Effector CD4-positive, alpha-beta T cell (primary cell): Measurements from ENCODE around the gene MPC1.
"Not testable (repeated sequence)": the region's sequence is repeated elsewhere in the genome, so short reads cannot be mapped to it uniquely, and the experiment has no call there.

Source experiments
- DNase-seq: peaks from one replicate; pipeline ENCODE4 v3.0.0-alpha.2; 2020

The MPC1 gene

GRCh38 chr6:166379103-166379586, 3.6 kb downstream of the MPC1 start:
- DNase-seq = no peak

- DNase-seq = no peak
Observed at GRCh38 chr6:166377721-166378120, 5.0 kb downstream of the MPC1 start.

DNA sequence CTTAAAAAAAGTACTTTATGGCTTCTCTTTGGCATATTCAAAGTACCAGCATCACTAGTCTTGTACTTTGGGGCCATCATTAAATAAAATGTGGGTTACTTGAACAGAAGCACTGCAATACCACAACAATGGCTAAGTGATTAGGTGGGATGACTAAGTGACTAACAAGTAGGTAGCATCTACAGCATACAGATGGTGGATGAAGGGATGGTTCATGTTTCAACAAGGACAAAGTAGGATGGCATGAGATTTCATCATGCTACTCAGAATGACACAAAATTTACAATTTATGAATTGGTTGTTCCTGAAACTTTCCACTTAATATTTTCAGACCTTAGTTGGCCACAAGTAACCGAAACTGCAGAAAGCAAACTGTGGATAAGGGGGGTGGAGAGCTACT, 7.7 kb downstream of the MPC1 start:
- no peak for DNase-seq

- DNase-seq = no peak
Observed at GRCh38 chr6:166370489-166370888, 12.3 kb downstream of the MPC1 start.

DNA sequence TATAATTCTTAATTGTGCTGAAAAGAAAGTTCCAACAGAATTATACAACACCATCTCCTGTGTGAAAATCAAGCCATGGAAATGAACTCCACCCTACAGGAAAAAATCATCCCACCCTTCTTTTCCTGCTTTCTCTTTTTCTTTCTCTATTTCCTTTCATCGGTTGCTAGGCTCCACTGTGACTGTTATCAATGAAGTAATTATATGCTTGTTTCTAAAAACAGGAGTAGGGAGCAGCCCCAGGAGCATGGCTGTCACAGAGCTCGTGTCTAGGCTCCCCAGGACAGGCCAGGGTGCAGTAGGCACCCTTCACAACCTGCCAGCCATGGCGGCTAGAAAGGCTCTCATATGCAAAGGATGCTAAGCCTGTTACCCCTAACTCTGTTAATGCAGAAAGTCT, 13.0 kb downstream of the MPC1 start:
- no peak for DNase-seq

GRCh38 chr6:166366921-166367320, 15.8 kb downstream of the MPC1 start:
- no peak for DNase-seq

GRCh38 chr6:166365806-166366205, 16.9 kb downstream of the MPC1 start:
- DNase-seq = no peak

DNA sequence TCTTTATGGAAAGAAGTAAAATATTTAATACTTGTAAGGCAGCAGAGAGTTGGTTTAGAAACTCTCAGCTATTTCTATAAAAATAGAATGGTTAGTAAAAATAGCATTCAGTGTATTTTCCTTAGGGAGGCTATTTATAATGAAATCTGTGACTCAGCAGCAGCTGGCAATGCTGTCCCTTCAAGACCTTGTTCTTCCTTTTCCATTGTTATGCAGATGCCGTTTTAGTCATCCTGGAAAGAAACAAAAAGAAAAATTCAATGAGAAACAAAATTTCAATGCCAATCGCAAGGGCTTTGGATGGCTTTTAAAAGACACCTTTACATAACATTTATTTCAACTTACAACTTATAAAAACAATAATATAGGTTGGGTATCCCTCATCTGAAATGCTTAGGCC, 17.5 kb downstream of the MPC1 start:
- DNase-seq = no peak

DNA sequence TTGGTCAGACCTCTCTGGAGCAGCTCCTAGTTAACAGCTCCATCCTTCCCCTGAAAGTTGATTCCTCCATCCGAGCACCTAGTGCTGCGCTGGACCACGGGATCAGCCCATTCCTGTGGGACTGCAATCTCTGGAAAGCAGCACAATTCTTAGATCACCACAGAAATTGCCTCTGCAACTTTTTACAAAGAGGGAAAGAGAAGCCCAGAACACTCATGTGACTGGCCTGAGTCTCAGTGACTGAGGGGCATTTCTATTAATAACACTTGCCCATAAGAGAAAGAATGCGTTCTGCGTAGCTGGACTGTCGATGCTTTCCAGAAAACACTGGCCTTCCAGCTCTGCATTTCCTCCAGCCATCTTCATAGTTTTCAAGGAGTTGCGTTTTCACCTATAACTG, 18.3 kb downstream of the MPC1 start:
- DNase-seq = no peak

GRCh38 chr6:166362427-166362826, 20.3 kb downstream of the MPC1 start:
- DNase-seq = not testable (repeated sequence)

- DNase-seq = no peak
Observed at GRCh38 chr6:166361077-166361429, 21.7 kb downstream of the MPC1 start.

DNA sequence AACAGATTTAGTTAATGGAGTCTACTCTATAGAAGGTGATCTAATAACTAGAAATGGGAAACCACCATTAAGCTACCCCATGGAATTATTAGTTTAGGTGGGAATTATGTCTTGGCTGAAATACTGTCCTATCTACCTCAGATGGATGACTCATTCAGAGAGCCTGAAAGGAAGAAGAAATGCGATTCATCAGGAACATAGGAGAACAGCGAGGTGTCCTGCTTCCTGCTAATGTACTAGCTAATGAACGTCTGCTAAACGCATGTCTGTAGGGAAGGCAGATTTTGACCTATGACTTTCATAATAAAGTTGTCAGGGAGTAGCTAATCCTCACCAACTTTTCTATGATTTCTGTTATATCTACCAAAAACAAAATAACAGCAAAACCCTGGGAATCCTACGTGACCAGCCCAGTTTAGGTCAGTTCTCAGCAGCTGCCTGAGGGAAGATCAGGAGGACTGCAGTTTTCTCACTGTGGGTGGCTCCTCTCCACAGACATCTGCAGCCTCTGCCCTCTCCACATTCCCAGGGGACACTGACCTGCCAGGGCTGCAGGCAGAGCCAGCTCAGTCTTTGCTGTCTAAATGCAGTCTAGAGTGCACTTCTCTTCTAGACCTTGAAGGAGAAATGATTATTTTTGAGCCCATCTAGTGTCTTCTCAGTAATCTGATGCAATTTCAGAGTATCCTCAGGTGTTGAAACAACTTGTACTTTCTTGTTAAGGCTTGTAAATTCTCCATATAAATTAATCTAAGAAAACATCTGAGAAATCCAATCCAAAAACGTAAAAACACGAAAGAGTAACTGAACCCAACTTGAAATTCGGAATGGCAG, 22.3 kb downstream of the MPC1 start:
- no peak for DNase-seq

- no peak for DNase-seq
Observed at GRCh38 chr6:166355552-166355951, 27.2 kb downstream of the MPC1 start.

- no peak for DNase-seq
Observed at GRCh38 chr6:166354965-166355364, 27.8 kb downstream of the MPC1 start.

DNA sequence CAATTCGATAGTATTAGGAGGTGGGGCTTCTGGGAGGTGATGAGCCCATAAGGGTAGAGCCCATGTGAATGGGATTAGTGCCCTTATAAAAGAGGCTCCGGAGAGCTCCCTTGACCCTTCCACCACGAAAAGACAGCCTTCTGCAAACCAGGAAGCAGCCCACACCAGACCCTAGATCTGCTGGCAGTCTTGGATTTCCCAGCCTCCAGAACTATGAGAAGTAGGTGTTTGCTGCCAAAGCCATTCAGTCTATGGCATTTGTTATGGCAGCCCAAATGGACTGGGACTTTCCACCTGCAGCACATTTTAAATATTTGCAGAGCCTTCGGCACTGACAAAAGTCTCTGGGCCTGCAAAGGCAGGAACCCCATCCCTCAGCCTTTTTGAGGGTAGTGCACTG, 28.6 kb downstream of the MPC1 start:
- no peak for DNase-seq

DNA sequence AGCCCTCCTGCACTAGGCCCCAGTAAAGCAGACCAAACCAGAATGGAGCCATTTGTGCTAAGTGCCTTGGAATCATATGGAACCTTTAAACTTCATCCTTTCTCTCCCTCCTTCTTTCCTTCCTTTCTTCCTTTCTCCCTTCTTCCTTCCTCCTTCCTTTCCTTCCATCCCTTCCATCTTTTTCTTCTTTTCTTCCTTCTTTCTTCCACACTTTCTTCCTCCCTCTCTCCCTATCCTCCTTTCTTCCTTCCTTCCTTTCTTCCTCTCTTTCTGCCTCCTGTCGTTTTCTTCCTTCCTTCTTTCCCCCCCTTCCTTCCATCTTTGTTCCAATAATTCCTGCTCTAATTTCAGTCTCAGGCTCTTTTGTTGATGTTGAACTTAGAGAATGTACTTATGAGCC, 29.2 kb downstream of the MPC1 start:
- no peak for DNase-seq

DNA sequence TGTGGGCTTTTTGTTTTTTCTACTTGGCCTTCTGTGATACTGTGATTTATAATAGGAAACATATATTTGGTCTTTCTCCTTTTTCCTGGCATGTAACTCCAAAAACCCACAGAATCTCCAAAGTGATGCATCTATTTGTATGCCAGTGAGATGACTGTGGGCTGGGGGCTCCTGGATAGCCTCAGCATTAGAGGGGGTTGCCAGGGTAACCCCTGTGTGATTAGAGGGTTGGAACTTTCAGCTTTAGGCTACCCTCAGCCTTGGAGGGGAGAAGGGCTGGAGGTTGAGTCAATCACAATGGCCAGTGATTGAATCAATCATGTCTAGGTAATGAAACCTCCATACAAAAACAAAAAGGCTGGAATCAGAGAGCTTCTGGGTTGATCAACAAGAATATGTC, 29.8 kb downstream of the MPC1 start:
- no peak for DNase-seq

- DNase-seq = no peak
Observed at GRCh38 chr6:166351715-166352285, 30.9 kb downstream of the MPC1 start.

DNA sequence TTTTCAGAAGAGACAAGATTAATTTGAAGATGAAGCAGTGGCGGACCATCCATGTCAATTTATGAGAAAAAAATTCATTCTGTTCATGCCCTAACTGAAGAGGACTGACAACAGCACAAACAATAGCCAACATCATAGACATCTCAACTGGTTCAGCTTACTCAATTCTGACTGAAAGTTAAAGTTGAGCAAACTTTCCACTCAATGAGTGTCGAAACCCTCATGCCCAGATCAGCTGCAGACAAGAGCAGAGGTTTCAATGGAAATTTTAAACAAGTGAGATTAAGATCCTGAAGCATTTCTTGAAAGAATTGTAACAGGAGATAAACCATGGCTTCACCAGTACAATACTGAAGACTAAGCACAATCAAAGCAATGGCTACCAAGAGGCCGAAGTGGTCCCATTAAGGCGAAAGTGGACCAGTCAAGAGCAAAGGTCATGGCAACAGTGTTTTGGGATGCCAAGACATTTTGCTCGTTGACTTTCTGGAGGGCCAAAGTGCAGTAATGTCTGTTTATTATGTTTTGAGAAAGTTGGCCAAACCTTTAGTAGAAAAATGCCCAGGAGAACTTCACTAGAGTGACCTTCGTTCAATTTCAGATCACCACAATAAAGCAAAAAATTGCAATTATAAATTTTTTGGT, 34.3 kb downstream of the MPC1 start:
- no peak for DNase-seq

- no peak for DNase-seq
Observed at GRCh38 chr6:166346965-166347364, 35.8 kb downstream of the MPC1 start.

DNA sequence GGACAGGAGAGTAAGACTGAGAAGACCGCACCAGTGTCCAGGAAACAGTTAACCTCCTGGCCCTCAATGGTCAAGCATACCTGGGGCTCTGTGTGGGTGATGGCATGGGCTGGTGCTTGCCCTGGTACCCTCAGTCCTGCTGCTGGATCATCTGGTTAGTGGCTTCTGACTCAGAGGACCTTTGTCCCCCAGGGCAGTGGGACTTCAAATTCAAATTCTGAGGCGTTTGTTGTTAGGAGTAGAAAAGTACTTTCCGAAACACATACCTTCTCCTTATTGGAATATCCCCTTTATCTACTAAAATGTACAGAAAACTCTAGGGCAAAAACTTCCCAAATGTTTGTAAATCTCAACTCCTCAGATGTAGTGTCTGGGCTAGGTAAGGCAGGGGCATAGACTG, 36.3 kb downstream of the MPC1 start:
- DNase-seq = no peak

DNA sequence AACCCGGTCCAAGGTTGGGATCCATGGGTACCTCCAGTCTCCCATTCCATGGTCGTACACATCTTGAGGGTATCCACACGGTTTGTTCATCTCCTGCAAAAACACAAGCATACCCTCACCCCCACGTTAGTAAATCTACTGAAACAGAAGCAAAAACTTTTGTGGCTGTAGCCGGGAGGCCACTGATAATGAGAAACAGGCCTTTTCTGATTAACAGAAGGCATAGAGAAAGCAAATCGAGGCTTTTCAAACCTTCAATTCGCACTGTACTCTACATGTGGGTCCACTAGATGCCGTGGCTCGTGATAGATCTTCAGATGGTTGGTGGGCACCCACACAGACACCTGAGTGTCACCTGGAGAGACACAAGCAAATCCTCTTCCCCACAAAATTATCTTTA, 37.1 kb downstream of the MPC1 start:
- DNase-seq = not testable (repeated sequence)

DNA sequence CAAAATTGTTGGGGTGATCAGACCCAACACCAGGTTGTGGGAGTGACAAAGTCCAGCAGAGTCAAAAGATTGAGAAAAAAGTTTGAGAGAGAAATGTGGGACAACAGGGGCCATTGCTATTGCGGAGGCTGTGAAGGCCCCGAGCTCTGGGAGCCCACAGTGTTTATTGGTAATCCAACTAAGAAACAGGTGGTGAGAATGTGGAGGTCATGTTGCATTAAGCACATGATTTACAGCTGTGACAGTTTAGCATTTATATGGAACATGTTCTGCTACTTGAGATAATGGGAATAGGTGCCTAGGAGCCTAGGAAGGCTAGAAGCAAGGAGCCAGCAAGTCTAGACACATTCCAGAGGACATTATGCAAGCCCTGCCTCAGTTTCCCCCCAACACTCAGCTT, 37.8 kb downstream of the MPC1 start:
- DNase-seq = not testable (repeated sequence)

DNA sequence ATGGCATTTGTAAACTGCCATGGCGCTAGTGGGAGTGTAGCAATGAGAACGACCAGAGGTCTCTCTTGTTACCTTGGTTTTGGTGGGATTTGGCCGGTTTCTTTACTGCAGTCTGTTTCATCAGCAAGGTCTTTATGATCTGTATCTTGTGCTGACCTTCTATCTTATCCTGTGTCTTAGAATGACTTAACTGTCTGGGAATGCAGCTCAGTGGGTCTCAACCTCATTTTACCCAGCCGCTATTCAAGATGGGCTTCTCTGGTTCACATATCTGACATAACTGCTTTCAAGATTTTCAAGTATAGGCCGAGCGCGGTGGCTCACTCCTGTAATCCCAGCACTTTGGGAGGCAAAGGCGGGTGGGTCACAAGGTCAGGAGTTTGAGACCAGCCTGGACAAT, 38.5 kb downstream of the MPC1 start:
- no peak for DNase-seq
